GM12878 (cell line): ENCODE data around the gene ATCAY. TPM values are rescaled to one million over a fixed set of nuclear protein-coding genes. Genes with fewer than 3 reads are reported as not detected.

ENCODE experiments used
- ASH2L ChIP-seq: fragments of 300-600, 200-600 bp; sonication (generic); IDR thresholded peaks from 2 replicates; pipeline ENCODE4 v1.6.1; 2017; ENCODE audit warnings: low read depth, mild to moderate bottlenecking, borderline replicate concordance
- CHD2 ChIP-seq: IDR thresholded peaks from 2 replicates; pipeline ENCODE4 v1.6.1; 2011; ENCODE audit warnings: low read depth, low read length, improper control_type of control experiment, borderline replicate concordance
- CREB1 ChIP-seq: IDR thresholded peaks from 2 replicates; pipeline ENCODE4 v1.6.1; 2012; ENCODE audit warnings: low read depth, mild to moderate bottlenecking, inconsistent platforms
- CREM ChIP-seq: IDR thresholded peaks from 2 replicates; pipeline ENCODE4 v1.6.1; 2014; ENCODE audit warnings: antibody characterized with exemption, low read depth
- E2F4 ChIP-seq: IDR thresholded peaks from 2 replicates; pipeline ENCODE4 v1.6.1; 2012; ENCODE audit warnings: low read depth, low read length, improper control_type of control experiment
- EED ChIP-seq: sonication (generic); IDR thresholded peaks from 2 replicates; pipeline ENCODE4 v1.6.1; 2016; ENCODE audit warnings: antibody characterized with exemption, low read depth
- ETV6 ChIP-seq, 2 experiments: fragments of 450-650 bp in 1 of 2; IDR thresholded peaks in 1 of 2; conservative IDR thresholded peaks in 1 of 2; 2 replicates each; pipeline ENCODE4 v1.6.1; 2014; ENCODE audit warnings: antibody characterized with exemption in 1 of 2, borderline replicate concordance in 1 of 2, low read depth in 1 of 2, mild to moderate bottlenecking in 1 of 2, moderate library complexity in 1 of 2
- GATAD2B ChIP-seq: fragments of 450-650 bp; conservative IDR thresholded peaks from 2 replicates; pipeline ENCODE4 v1.6.1; 2017; ENCODE audit warnings: low read depth, mild to moderate bottlenecking, moderate library complexity
- IKZF2 ChIP-seq, 2 experiments: fragments of 450-650 bp; IDR thresholded peaks; 2 replicates each; pipeline ENCODE4 v1.6.1; 2017; ENCODE audit warnings: mild to moderate bottlenecking in 2 of 2, moderate library complexity in 2 of 2
- JUND ChIP-seq: IDR thresholded peaks from 2 replicates; pipeline ENCODE4 v1.6.1; 2012; ENCODE audit warnings: low read depth, mild to moderate bottlenecking, low read length, improper control_type of control experiment, moderate library complexity
- KAT2A ChIP-seq: conservative IDR thresholded peaks from 2 replicates; pipeline ENCODE4 v1.6.1; 2011; ENCODE audit warnings: low read depth, low read length; ENCODE audit not compliant: control insufficient read depth
- LARP7 ChIP-seq: fragments of 450-650 bp; IDR thresholded peaks from 2 replicates; pipeline ENCODE4 v1.6.1; 2017; ENCODE audit warnings: mild to moderate bottlenecking
- MEF2A ChIP-seq: IDR thresholded peaks from 2 replicates; pipeline ENCODE4 v1.6.1; 2011; ENCODE audit warnings: low read depth, mild to moderate bottlenecking, low read length, moderate library complexity; ENCODE audit not compliant: insufficient read depth
- NRF1 ChIP-seq: conservative IDR thresholded peaks from 2 replicates; pipeline ENCODE4 v1.6.1; 2011; ENCODE audit warnings: mild to moderate bottlenecking, low read depth, low read length, improper control_type of control experiment
- RUNX3 ChIP-seq: IDR thresholded peaks from 2 replicates; pipeline ENCODE4 v1.6.1; 2012; ENCODE audit warnings: low read length, inconsistent platforms
- SMAD5 ChIP-seq: IDR thresholded peaks from 2 replicates; pipeline ENCODE4 v1.6.1; 2016; ENCODE audit warnings: antibody characterized with exemption, low read depth
- SREBF1 ChIP-seq: IDR thresholded peaks from 2 replicates; pipeline ENCODE4 v1.6.1; 2012; ENCODE audit warnings: mild to moderate bottlenecking, low read length
- SRF ChIP-seq, 2 experiments: IDR thresholded peaks; 2 replicates each; pipeline ENCODE4 v1.6.1; 2011; ENCODE audit warnings: low read depth in 2 of 2, low read length in 2 of 2, mild to moderate bottlenecking in 1 of 2, moderate library complexity in 1 of 2
- SUPT20H ChIP-seq: IDR thresholded peaks from 2 replicates; pipeline ENCODE4 v1.6.1; 2011; ENCODE audit warnings: low read depth, mild to moderate bottlenecking, low read length, moderate library complexity, borderline replicate concordance; ENCODE audit not compliant: control insufficient read depth
- TCF3 ChIP-seq: IDR thresholded peaks from 2 replicates; pipeline ENCODE4 v1.6.1; 2012; ENCODE audit warnings: low read depth, mild to moderate bottlenecking, low read length, borderline replicate concordance; ENCODE audit not compliant: insufficient read depth
- polyA plus RNA-seq, 11 experiments: library from polyadenylated mRNA; depleted of rRNA in 4 of 11; unstranded in 6 of 11; stranded (reverse) in 5 of 11; fragments of >200 nt; fragmentation: Nextera tagmentation in 4 of 11; fragmentation: Illumina TruSeq in 1 of 11; extraction: Ambion mirVana in 4 of 11; extraction: Trizol in 1 of 11; gene quantifications; 1 replicate in 1 of 11; 2 replicates in 10 of 11; pipeline versions ENCODE4 v1.2.1 to v1.2.3, GENCODE V29; 2011 to 2016; ENCODE audit warnings: inconsistent platforms in 2 of 11, missing spikeins in 2 of 11, low read depth in 1 of 11
- total RNA-seq, 4 experiments: library from RNA; depleted of rRNA in 3 of 4; stranded (reverse); fragments of >200 nt in 3 of 4; fragmentation: Illumina TruSeq in 1 of 4; extraction: Trizol in 1 of 4; gene quantifications; 2 replicates each; pipeline versions ENCODE4 v1.2.1 to v1.2.3, GENCODE V29; 2013 to 2021
- TF ChIP-seq, protein P1 (sequence below): fragments of 450-650 bp; IDR thresholded peaks from 2 replicates; pipeline ENCODE4 v1.6.1; 2017; ENCODE audit warnings: mild to moderate bottlenecking, moderate library complexity
- TF ChIP-seq, protein P2 (sequence below): fragments of 450-650 bp; IDR thresholded peaks from 2 replicates; pipeline ENCODE4 v1.6.1; 2014; ENCODE audit warnings: mild to moderate bottlenecking
- TF ChIP-seq, protein P3 (sequence below): fragments of 450-650 bp; IDR thresholded peaks from 2 replicates; pipeline ENCODE4 v1.6.1; 2016; ENCODE audit warnings: mild to moderate bottlenecking

Gene ATCAY
- total and polyA plus RNA-seq, 10 of the 15 experiments (the other 5 are each of a cell fraction or from before 2014, with no cell fraction given), result under 0.01 to 0.04 (median 0.02) TPM; not detected in 4

DNA sequence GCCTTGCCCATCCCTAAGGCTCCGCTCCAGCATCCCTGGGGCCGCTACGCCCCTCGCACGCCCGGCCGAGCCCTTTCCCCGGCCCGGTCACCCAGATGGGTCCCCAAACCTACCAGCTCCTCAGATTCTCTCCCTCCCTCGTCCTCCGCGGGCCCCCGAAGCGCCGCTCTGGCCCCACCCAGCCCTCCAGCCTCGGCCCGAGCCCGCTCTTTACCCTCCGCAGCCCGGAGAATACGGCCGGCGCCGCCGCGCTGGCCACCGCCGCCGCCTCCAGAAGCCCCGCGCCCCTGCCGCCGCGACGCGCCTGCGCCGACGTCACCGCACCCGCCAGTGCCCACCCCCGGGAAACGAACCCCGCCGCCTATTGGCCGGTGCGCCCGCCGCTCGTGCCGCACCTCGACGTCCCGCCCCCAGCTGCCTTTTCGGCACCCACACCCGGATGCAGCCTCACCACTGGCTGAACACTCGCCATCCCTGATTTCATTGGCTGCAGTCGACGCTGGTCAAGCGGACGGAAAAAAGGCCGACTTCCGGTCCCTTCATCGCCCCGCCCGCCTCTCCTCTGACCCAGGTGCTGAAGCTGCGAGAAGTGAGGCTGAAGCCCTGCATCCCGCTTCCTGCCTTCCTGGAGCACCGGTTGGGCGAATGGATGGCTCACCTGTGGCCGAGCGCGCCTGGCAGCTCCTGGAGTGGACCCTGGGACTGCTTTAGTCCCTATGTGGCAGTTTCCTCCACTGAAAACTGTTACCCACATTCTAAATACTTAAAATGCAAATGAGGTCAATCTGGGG lies 90.5 kb downstream of the ATCAY start, which contains the start of gene DAPK3 (continued):
- 0 out of 2 replicates have a peak, but pooled peaks have one; percentile 33 for TF ChIP-seq TCF3
- no peak for TF ChIP-seq SREBF1
- no peak for TF ChIP-seq EED
- TF ChIP-seq CREB1, result peak; percentile 91
- no peak for TF ChIP-seq IKZF2 (IDR thresholded peaks at IDR 0.05)
- TF ChIP-seq KAT2A, result no peak
- TF ChIP-seq MEF2A, result no peak
- peak; percentile 65; the same call in 1 of the 2 replicates for TF ChIP-seq GATAD2B
- no peak for TF ChIP-seq JUND
- no peak for TF ChIP-seq ETV6 (conservative IDR thresholded peaks at IDR 0.05 in 1 of 2, IDR thresholded peaks at IDR 0.05 in 1 of 2; ENCODE audit: borderline replicate concordance in 1 of 2, low read depth in 1 of 2)
- TF ChIP-seq, protein P1, sequence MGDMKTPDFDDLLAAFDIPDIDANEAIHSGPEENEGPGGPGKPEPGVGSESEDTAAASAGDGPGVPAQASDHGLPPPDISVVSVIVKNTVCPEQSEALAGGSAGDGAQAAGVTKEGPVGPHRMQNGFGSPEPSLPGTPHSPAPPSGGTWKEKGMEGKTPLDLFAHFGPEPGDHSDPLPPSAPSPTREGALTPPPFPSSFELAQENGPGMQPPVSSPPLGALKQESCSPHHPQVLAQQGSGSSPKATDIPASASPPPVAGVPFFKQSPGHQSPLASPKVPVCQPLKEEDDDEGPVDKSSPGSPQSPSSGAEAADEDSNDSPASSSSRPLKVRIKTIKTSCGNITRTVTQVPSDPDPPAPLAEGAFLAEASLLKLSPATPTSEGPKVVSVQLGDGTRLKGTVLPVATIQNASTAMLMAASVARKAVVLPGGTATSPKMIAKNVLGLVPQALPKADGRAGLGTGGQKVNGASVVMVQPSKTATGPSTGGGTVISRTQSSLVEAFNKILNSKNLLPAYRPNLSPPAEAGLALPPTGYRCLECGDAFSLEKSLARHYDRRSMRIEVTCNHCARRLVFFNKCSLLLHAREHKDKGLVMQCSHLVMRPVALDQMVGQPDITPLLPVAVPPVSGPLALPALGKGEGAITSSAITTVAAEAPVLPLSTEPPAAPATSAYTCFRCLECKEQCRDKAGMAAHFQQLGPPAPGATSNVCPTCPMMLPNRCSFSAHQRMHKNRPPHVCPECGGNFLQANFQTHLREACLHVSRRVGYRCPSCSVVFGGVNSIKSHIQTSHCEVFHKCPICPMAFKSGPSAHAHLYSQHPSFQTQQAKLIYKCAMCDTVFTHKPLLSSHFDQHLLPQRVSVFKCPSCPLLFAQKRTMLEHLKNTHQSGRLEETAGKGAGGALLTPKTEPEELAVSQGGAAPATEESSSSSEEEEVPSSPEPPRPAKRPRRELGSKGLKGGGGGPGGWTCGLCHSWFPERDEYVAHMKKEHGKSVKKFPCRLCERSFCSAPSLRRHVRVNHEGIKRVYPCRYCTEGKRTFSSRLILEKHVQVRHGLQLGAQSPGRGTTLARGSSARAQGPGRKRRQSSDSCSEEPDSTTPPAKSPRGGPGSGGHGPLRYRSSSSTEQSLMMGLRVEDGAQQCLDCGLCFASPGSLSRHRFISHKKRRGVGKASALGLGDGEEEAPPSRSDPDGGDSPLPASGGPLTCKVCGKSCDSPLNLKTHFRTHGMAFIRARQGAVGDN, result 0 out of 2 replicates have a peak, but pooled peaks have one; percentile 15
- TF ChIP-seq, protein P2, sequence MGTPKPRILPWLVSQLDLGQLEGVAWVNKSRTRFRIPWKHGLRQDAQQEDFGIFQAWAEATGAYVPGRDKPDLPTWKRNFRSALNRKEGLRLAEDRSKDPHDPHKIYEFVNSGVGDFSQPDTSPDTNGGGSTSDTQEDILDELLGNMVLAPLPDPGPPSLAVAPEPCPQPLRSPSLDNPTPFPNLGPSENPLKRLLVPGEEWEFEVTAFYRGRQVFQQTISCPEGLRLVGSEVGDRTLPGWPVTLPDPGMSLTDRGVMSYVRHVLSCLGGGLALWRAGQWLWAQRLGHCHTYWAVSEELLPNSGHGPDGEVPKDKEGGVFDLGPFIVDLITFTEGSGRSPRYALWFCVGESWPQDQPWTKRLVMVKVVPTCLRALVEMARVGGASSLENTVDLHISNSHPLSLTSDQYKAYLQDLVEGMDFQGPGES, result peak; percentile 92
- TF ChIP-seq, protein P3, sequence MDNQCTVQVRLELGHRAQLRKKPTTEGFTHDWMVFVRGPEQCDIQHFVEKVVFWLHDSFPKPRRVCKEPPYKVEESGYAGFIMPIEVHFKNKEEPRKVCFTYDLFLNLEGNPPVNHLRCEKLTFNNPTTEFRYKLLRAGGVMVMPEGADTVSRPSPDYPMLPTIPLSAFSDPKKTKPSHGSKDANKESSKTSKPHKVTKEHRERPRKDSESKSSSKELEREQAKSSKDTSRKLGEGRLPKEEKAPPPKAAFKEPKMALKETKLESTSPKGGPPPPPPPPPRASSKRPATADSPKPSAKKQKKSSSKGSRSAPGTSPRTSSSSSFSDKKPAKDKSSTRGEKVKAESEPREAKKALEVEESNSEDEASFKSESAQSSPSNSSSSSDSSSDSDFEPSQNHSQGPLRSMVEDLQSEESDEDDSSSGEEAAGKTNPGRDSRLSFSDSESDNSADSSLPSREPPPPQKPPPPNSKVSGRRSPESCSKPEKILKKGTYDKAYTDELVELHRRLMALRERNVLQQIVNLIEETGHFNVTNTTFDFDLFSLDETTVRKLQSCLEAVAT, result no peak
- no peak for TF ChIP-seq ASH2L
- TF ChIP-seq SRF (IDR thresholded peaks at IDR 0.05; ENCODE audit: low read depth in 2 of 2, low read length in 2 of 2), result peak; percentile 79 to 82
- TF ChIP-seq CREM, result peak; percentile 78; the same call in 1 of the 2 replicates
- TF ChIP-seq CHD2, result peak; percentile 97
- TF ChIP-seq NRF1, result peak; percentile 28; the same call in 1 of the 2 replicates
- no peak for TF ChIP-seq E2F4
- peak; percentile 11; the same call in 1 of the 2 replicates for TF ChIP-seq RUNX3
- peak; percentile 63; the same call in 1 of the 2 replicates for TF ChIP-seq SMAD5
- no peak for TF ChIP-seq SUPT20H
- peak; percentile 20; the same call in 1 of the 2 replicates for TF ChIP-seq LARP7
